ENCODE results near the gene LVRN.

The LVRN gene

DNA sequence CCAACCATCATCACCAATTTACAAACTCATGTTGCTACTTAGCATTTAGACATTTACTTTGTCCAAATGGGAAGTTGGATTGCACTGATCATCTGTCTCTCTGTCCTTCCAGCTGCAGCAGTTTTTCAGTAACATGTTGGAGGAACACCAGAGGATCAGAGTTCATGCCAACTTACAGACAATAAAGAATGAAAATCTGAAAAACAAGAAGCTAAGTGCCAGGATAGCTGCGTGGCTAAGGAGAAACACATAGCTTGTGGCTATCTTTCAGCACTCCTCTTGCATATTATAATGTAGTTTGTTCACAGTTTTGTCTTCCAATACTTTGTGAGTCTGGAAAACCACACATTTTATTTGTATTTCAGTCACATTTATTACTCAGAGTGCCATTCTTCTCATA is 63.6 kb downstream of the LVRN start:
- DNase-seq (ENCODE audit: low spot score): no peak

DNA sequence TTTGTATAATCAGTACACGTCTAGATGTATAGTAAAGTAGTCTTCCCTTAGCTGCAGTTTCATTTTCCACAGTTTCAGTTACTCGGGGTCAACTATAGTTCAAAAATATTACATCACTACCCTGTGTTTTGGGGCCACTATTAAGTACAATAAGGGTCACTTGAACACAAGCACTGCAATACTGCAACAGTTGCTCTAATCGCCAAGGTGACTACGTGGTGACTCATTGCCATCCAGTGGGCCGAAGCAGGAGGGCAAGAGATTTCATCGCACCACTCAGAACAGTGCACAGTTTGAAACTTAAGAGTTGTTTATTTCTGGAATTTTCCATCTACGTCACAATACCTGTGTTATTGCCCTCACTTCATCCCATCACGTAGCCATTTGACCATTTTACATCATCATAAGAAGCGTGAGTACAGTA is 69.8 kb downstream of the LVRN start, which contains the start of gene ARL14EPL:
Gene ARL14EPL, plus strand, starts transcription at position 379 of the 424 bp plus-strand sequence. CDS start 18,994 bp downstream, outside the sequence.
- no peak for DNase-seq (ENCODE audit: low spot score)

DNA sequence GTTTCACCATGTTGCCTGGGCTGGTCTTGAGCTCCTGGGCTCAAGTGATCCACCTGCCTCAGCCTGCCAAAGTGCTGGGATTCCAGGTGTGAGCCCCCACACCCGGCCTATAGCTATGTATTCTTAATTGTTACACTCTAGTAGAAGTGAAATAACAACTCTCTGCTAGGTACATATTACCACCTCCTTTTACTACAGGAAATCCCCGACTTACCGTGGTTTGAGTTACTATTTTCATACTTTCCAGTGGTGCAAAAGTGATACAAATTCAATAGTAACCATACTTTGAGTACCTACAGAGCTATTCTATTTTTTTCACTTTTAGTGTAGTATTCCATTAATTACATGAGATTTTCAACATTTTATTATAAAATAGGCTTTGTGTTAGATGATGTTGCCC is 70.7 kb downstream of the LVRN start:
- no peak for DNase-seq (ENCODE audit: low spot score)

DNA sequence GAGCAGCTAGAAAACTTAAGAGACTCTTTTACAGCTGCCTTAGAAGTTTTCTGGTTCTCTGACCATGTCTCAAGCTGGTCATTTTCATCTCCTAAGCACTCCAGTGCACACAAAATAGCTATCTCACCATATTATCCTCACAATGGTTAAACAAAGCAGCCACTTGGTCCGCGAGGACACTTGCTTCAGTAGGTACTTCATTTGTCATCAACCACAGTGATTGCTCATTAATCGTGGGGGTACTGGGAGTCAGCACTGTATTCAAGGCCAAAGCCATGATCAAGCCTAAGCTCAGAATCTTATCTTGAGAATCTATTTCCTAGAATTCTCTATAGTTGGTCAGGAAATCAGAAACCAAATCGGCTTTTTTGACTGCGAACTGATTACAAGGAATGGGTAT is 72.8 kb downstream of the LVRN start:
- DNase-seq (ENCODE audit: low spot score): no peak

DNA sequence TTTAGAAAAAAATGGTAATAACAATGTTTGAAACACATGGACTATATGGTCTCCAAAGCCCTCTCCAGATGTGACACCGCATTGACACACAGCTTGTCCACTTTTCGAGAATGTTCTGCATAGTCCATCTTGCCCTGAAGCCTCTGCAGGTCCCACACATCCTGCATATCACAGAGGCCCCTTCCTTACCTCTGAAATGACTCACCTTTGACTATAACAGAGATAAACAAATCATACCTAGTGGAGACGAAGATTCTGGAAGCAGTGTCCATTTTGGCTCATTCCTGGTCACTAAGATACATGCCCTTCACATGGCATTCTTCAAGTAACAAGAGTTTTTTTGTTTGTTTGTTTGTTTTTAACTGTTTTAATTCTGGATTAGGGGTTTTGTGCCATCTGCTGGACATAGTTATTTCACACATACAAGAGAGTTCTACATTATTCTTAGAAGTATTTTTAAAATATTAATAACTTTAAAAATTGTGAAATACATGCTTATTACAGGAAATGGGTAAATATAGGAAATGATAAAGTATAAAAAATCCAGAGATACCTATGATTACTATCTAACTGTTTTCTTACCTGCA is 75.1 kb downstream of the LVRN start:
- no peak for DNase-seq (ENCODE audit: low spot score)

DNA sequence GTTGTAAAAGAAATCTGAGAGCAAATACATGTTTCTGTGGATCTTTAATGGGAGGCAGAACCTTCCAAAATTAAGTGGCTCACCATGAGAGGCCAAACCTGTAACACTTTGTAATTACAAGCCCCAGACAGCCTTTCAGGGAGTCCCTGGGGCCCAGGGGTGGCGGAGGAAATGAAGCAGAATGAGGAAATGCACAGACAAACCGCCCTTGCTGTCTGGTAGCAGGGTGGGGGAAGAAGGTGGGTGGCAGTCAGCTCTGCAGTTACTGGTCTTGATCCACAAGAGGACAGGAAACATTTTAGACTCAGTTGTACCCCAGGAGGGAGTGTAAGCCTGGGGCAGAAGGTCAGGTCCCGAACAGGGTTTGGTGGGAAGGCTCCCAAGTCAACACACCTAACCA is 76.5 kb downstream of the LVRN start:
- DNase-seq (ENCODE audit: low spot score): no peak

DNA sequence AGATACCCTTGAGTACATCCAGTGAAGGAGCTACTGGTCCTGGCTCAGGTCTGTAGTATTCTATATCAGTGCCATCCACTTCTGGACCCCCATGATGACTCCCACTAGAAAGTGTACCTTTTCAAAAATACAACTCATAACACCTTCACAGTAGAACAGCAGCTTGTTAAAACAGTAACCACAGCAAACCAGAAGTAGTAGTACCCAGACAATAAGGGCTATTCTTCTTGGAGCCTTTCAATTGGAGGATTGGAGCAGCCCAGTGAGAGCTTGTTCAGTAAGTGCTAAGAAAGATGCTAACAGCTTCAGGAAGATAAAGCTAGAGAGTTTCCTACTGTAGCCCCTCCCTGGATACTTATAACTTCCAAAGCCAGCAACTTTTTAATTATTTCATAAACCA is 80.1 kb downstream of the LVRN start:
- no peak for DNase-seq (ENCODE audit: low spot score)

DNA sequence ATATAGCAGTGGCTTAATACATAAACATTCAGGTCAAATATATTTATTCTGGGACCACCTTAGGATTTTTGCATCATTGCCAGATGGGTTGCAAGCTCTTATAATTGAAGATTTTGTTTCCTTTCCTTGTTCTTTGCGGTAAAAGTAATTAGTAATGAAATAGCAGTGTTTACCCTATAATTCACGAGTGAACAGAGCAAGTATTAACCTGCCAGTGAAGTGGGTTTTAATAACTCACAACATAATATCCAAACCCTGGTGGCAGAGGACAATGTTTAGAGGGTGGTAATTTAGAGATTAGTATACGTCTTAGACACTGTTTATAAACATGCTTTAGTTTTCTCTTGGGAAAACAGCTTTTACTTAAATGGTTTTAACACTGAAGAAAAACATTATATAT is 81.8 kb downstream of the LVRN start:
- no peak for DNase-seq (ENCODE audit: low spot score)

DNA sequence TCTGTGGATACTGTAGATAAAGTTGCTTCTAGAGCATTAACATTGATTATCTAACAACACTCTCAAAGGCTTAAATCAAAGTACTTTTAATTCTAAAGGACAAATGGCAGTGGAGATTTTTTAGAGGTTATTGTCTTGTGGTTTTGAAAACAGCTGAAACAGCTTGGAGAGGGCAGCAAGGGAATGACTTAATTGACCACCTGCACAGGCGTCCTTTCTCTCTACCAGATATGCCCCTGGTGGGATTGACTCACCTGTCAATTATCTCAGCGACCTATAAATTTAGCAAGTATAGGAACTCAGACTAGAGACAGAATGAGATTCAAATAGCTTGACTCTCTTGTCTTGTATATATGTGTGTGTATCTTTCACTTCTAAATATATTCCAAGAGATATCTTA is 83.5 kb downstream of the LVRN start:
- no peak for DNase-seq (ENCODE audit: low spot score)

DNA sequence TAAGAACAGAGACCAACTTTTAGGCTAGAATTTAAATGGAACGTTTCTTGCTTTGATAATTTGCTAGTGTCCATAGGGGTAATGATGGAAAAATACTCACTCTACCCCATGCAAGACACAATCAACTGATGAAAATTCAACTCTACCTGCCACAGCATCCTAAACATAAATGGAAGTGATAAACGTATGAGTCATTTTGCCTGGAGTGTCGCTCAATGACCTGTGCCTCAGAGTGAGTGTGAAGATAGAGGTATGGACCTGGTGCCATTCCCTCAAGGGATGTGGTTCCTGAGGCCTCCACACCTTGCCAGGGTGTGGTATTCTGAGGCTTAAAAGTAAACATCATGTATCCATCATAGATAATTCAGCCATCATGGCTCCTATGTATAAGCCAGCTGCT is 84.0 kb downstream of the LVRN start:
- DNase-seq (ENCODE audit: low spot score): no peak

DNA sequence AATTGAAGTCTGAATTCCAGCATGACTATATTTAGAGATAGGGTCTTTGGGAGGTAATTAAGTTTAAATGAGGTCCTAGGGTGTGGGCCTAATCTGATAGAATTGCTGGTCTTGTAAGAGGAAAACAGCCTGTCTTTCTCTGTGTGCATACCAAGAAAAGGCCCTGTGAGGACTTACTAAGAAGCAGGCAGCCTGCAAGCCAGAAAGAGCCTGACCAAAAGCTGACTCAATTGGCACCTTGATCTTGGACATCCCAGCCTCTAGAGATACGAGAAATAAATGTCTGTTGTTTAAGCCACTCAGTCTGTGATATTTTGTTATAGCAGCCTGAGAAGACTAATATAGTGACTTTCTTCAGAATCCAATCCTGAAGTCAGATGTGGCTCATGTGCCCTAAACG is 84.5 kb downstream of the LVRN start:
- DNase-seq (ENCODE audit: low spot score): no peak

DNA sequence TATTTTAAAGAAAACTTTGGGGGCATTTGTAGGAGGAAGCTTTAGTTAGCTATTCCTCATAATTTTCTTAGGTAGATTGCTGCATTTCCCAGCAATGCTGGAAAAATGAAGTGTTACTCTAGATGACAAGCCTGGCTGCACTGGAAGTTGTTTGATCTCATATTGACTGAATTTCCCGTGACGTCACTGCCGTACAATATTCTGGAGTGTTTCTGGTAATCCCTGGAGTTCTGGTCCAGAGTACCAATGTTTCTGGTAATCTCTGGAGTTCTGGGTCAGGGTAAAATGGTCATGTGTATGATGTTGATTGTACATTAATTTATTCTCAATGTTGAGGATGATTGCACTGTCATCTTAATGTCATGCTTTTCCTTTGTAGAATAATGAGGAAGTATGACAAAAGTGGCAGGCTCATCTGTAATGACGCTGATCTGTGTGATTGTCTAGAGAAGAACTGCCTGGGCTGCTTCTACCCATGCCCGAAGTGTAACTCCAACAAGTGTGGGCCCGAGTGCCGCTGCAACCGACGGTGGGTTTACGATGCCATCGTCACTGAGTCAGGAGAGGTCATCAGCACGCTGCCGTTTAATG is 96.2 kb downstream of the LVRN start:
- DNase-seq (ENCODE audit: low spot score): no peak

DNA sequence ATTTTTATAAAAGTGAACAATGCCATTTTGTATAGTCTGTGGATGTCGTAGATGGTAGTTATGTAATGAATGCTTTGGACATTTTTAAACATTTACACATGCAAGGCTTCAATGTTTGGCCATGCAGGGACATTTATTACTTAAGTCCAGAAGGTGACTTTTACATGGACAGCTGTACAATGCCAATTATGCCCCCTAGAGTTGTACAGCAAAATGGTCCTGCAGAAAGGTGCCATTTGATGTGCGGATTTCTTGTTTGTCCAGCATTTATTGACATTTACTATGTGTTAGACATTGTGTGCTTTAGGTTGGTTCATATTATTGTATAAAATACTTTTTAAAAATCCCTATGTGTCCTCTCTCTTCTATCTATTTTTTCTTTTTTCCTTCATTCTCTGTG is 100.1 kb downstream of the LVRN start:
- no peak for DNase-seq (ENCODE audit: low spot score)

DNA sequence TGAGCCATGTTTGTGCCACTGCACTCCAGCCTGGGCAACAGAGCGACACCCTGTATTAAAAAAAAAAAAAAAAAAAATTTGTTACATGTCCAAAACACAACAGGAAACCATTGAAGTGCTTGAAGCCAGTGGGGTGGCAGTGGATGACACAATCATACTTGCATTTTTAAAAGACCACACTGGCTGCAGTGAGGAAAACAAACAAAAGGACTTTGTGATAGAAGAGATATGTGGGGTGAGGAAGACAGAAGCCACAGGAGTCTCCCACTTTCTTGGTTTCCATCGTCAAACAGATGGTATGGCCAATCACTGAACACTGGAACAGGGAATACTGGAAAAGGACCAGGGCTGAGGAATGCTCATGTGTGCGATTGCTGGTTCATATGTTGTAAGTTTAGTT is 101.7 kb downstream of the LVRN start:
- DNase-seq (ENCODE audit: low spot score): no peak

DNA sequence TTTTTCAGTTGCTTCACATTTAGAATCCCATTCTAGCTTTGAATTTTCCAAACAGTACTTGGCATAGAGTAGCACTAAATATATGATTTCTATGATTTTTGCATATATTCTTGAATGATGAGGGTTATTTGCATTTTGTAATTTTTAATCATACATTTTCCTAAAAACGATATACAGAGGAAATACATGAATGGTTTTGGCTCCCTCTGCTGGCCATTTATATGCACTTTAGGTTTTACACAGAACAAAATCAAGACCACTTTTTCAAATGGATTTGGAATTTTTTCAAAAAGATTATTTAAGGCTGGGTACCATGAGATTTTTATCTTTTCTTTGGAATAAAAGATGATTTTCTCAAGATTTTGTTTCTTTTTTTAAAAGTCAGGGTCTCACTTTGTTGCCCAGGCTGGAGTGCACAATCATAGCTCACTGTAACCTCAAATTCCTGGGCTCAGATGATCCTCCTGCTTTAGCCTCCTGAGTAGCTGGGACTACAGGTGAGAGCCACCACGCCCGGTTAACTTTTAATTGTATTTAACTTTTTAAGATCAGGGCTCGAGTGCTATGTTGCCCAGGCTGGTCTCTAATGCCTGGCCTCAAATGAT is 105.9 kb downstream of the LVRN start:
- peak; percentile 61 for DNase-seq (ENCODE audit: low spot score)

DNA sequence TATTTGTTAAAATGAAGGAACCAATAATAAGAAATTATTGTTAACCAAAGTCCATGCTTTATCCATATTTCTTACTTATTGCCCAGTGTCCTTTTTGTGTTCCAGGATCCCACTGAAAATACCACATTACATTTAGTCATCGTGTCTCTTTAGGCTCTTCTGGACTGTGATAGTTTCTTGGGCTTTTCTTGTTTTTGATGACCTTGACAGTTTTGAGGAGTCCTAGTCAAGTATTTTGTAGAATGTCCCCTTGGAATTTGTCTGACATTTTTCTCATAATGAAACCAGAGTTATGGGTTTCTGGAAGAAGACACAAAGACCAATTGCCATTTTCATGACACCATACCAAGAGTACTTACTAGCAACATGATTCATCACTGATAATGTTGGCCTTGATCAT is 108.9 kb downstream of the LVRN start:
- DNase-seq (ENCODE audit: low spot score): no peak

DNA sequence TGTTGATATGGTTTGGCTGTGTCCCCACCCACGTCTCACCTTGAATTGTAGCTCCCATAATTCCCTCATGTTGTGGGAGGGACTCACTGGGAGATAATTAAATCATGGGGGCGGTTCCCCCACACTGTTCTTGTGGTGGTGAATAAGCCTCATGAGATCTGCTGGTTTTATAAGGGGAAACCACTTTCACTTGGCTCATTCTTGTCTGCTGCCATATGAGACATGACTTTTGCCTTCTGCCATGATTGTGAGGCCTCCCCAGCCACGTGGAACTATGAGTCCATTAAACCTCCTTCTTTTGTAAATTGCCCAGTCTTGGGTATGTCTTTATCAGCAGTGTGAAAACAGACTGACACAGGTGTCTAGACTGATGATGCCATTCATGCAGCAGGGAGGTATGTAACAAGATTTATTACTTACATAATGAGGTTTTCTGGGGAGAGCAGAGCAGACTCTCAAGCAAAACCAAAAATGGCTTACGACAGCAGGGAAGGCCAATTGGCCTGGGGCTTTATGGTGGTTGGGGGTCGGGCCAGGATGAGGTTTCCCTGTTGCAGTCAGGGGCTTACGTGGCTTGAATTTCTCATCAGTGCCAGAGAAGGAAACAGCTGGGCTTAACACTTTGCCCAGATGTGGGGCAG is 113.0 kb downstream of the LVRN start:
- DNase-seq (ENCODE audit: low spot score): no peak

DNA sequence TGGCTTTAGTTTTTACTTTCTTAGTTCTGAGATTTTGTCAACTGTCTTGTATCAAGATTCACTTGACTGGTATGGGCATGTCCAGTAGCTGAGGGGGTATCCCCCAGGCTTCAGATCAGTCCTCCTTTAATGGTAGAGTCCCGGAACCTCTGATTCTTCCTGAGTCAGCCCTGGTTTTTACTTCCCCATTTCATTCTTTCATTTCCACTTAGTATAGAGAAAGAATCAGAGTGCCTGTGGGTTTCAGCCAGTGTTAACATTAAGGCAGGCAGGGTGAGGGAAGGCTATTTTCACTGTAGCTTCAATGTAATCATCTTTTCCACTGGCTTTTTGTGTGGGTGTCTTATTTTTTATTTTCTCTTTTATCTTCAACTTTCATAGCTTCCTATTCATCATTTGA is 114.2 kb downstream of the LVRN start:
- DNase-seq (ENCODE audit: low spot score): no peak
